ENCODE results near the gene LTA.

DNA sequence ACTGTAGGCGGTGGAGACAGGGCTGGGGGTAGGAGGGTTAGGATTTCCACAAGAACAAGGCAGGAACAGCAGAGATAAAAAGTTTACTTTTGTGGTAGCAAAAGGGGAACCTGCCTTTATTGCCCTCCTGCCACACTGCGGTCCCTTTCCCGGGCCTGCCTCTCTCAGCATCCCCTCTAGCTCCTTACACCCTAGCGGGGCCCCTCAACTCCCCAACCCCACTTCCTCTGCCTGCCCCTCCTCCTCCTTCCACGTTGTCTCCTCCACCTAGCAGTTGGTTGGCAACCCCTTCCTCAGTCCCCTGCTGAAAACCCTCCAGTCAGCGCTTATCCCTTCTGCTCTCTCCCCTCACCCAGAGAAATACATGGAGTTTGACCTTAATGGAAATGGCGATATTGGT lies 43.7 kb downstream of the LTA start:
- TF ChIP-seq, protein P1, sequence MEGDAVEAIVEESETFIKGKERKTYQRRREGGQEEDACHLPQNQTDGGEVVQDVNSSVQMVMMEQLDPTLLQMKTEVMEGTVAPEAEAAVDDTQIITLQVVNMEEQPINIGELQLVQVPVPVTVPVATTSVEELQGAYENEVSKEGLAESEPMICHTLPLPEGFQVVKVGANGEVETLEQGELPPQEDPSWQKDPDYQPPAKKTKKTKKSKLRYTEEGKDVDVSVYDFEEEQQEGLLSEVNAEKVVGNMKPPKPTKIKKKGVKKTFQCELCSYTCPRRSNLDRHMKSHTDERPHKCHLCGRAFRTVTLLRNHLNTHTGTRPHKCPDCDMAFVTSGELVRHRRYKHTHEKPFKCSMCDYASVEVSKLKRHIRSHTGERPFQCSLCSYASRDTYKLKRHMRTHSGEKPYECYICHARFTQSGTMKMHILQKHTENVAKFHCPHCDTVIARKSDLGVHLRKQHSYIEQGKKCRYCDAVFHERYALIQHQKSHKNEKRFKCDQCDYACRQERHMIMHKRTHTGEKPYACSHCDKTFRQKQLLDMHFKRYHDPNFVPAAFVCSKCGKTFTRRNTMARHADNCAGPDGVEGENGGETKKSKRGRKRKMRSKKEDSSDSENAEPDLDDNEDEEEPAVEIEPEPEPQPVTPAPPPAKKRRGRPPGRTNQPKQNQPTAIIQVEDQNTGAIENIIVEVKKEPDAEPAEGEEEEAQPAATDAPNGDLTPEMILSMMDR (IDR thresholded peaks at IDR 0.05): no peak
- TF ChIP-seq POLR2A (IDR thresholded peaks at IDR 0.05): no peak
